Common myeloid progenitor, CD34-positive (primary cell): ENCODE data around the gene SENP8. TPM values are rescaled to one million over a fixed set of nuclear protein-coding genes. Genes with fewer than 3 reads are reported as not detected.
"Not testable (repeated sequence)": the region's sequence is repeated elsewhere in the genome, so short reads cannot be mapped to it uniquely, and the experiment has no call there.

Experiments used
- CTCF ChIA-PET: fragments of 350-600 bp; sonication (Branson Sonifier 250); formaldehyde crosslinking; loops from one replicate; lab custom pipeline; 2021; ENCODE audit warnings: antibody characterized with exemption; lab: Charles Lee
- POLR2A ChIA-PET: fragments of 350-600 bp; sonication (Branson Sonifier 250); formaldehyde crosslinking; loops from one replicate; lab custom pipeline; 2021; ENCODE audit warnings: antibody characterized with exemption; lab: Charles Lee
- DNase-seq, 3 donors: peaks; one replicate each; pipeline versions ENCODE4 v3.0.0 to v3.0.0-alpha.2; 2013
- H3K27ac ChIP-seq, 2 experiments: 1 replicate in 1 of 2; 2 replicates in 1 of 2; pipeline ENCODE4 v1.7.0; 2013; ENCODE audit warnings: inconsistent platforms in 2 of 2, low read length in 2 of 2, mild to moderate bottlenecking in 2 of 2, low read depth in 1 of 2, moderate library complexity in 1 of 2; ENCODE audit not compliant: severe bottlenecking in 2 of 2, insufficient read depth in 1 of 2, poor library complexity in 1 of 2
- H3K27me3 ChIP-seq, 5 experiments: replicated peaks in 2 of 5; 1 replicate in 3 of 5; 2 replicates in 2 of 5; pipeline versions ENCODE4 v1.6.1 to v1.7.0; 2013; ENCODE audit warnings: low read length in 4 of 5, mild to moderate bottlenecking in 2 of 5, moderate library complexity in 2 of 5, inconsistent platforms in 1 of 5; ENCODE audit not compliant: insufficient read depth in 5 of 5, control insufficient read depth in 4 of 5
- H3K36me3 ChIP-seq, 4 experiments: 1 replicate in 2 of 4; 2 replicates in 2 of 4; pipeline versions ENCODE4 v1.6.1 to v1.7.0; 2013; ENCODE audit warnings: low read length in 3 of 4, control low read depth in 1 of 4, mild to moderate bottlenecking in 1 of 4; ENCODE audit not compliant: control insufficient read depth in 4 of 4, insufficient read depth in 4 of 4
- H3K4me1 ChIP-seq, 4 experiments: 1 replicate in 3 of 4; 2 replicates in 1 of 4; pipeline versions ENCODE4 v1.6.1 to v1.7.1; 2013; ENCODE audit warnings: low read length in 3 of 4, mild to moderate bottlenecking in 3 of 4, control low read depth in 1 of 4, inconsistent platforms in 1 of 4, moderate library complexity in 1 of 4; ENCODE audit not compliant: control insufficient read depth in 4 of 4, insufficient read depth in 4 of 4; ENCODE audit errors: control extremely low read depth in 1 of 4
- H3K4me3 ChIP-seq, 7 experiments: 1 replicate in 4 of 7; 2 replicates in 3 of 7; pipeline versions ENCODE4 v1.5.1 to v1.7.0; 2013; ENCODE audit warnings: mild to moderate bottlenecking in 7 of 7, low read length in 6 of 7, moderate library complexity in 6 of 7, inconsistent platforms in 2 of 7, low read depth in 2 of 7, control low read depth in 1 of 7; ENCODE audit not compliant: insufficient read depth in 4 of 7, control insufficient read depth in 1 of 7; ENCODE audit errors: extremely low read depth in 1 of 7
- H3K9me3 ChIP-seq, 5 experiments: 1 replicate in 4 of 5; 2 replicates in 1 of 5; pipeline versions ENCODE4 v1.6.1 to v1.7.1; 2013; ENCODE audit warnings: low read length in 4 of 5, mild to moderate bottlenecking in 2 of 5, inconsistent platforms in 1 of 5, low read depth in 1 of 5, moderate library complexity in 1 of 5; ENCODE audit not compliant: control insufficient read depth in 4 of 5, insufficient read depth in 2 of 5; ENCODE audit errors: control extremely low read depth in 1 of 5
- WGBS: methylation state at CpG from one replicate; pipeline ENCODE4 v1.1.5; 2013; ENCODE audit not compliant: insufficient coverage; 5-methylcytosine and 5-hydroxymethylcytosine counted together
- polyA plus RNA-seq: library from polyadenylated mRNA; unstranded; fragments of 120-200 nt; gene quantifications from one replicate; pipeline ENCODE4 v1.2.1, GENCODE V29; 2013

The SENP8 gene
- polyA plus RNA-seq = 1.4 TPM

- DNase-seq = peak; percentile 98 to 99 (median 99)
- WGBS = 0% methylated on average over 48 of the region's 69 CpGs
- Histone ChIP-seq H3K4me1 (peaks cover 5 to 19% (median 12%) of the 10 kb centered on the region in 4 experiments), H3K36me3 (no peaks in the 10 kb centered on the region), H3K9me3 (no peaks in the 10 kb centered on the region), H3K27ac (peak within 1 kb of the TSS; percentile 91 to 97), H3K27me3 (no peaks in the 10 kb centered on the region), H3K4me3 (peak within 1 kb of the TSS; percentile 88 to 96 (median 92))
- ChIA-PET CTCF (interaction anchor here (0.6 to 0.9 kb wide), 2 partner anchors 34 to 204 kb away, joined by 3 read pairs; no protein-coding TSS in a partner anchor), POLR2A (no interaction called here)
Observed at GRCh38 chr15:72118017-72118978, at the start of gene SENP8, which contains the start of gene MYO9A. Gene SENP8, plus strand, starts transcription at chr15:72118403. Its CDS starts 21,221 bp downstream, at chr15:72139624. Gene MYO9A, minus strand, starts transcription at chr15:72118150. Its CDS starts 71,587 bp downstream, at chr15:72046563.

- Histone ChIP-seq H3K36me3 (no peaks in the 10 kb centered on the region), H3K4me1 (no peaks in the 10 kb centered on the region), H3K9me3 (no peaks in the 10 kb centered on the region), H3K27me3 (no peaks in the 10 kb centered on the region), H3K27ac (no peak overlapping the region), H3K4me3 (no peak overlapping the region)
- no peak for DNase-seq
- POLR2A ChIA-PET = no interaction called here
- CTCF ChIA-PET = no interaction called here
Observed at GRCh38 chr15:72068856-72069255, 49.3 kb upstream of the SENP8 start.

GRCh38 chr15:72070817-72071447 lies 47.3 kb upstream of the SENP8 start:
- WGBS = no CpG with 5 or more reads among the region's 1 CpG
- Histone ChIP-seq H3K27me3 (no peaks in the 10 kb centered on the region), H3K36me3 (no peaks in the 10 kb centered on the region), H3K9me3 (no peaks in the 10 kb centered on the region), H3K27ac (no peak overlapping the region), H3K4me1 (no peaks in the 10 kb centered on the region), H3K4me3 (no peak overlapping the region)
- ChIA-PET CTCF (interaction anchor here (0.6 kb wide), 1 partner anchor 57 kb away, joined by 3 read pairs; no protein-coding TSS in a partner anchor), POLR2A (no interaction called here)
- DNase-seq = no peak

DNA sequence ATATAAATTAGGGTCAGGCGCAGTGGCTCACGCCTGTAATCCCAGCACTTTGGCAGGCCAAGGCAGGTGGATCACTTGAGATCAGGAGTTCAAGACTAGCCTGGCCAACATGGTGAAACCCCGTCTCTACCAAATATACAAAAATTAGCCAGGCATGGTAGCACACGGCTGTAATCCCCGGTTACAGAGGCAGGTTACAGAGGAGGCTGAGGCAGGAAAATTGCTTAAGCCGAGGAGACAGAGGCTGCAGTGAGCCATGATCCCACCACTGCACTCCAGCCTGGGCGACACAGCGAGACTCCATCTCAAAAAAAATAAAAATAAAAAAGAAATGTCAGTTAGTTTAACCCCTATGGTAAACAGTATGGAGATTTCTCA lies 46.8 kb upstream of the SENP8 start:
- H3K4me3 ChIP-seq, H3K36me3 ChIP-seq, CTCF ChIA-PET, POLR2A ChIA-PET, H3K27me3 ChIP-seq, DNase-seq, H3K9me3 ChIP-seq, H3K27ac ChIP-seq, H3K4me1 ChIP-seq: not testable (repeated sequence)
- 100% methylated on average over 3 of the region's 8 CpGs for WGBS

GRCh38 chr15:72074335-72075060 lies 43.7 kb upstream of the SENP8 start:
- 100% methylated on average over 2 of the region's 5 CpGs for WGBS
- ChIA-PET POLR2A (no interaction called here), CTCF (interaction anchor here (1.1 kb wide), 1 partner anchor 15 kb away, joined by 3 read pairs; no protein-coding TSS in a partner anchor)
- H3K9me3 ChIP-seq = no peaks in the 10 kb centered on the region
- no peaks in the 10 kb centered on the region for H3K27me3 ChIP-seq
- H3K4me3 ChIP-seq = no peak overlapping the region
- no peaks in the 10 kb centered on the region for H3K36me3 ChIP-seq
- no peak for DNase-seq
- peaks cover 0 to 2% (median 0%) of the 10 kb centered on the region in 4 experiments for H3K4me1 ChIP-seq
- H3K27ac ChIP-seq = no peak overlapping the region

DNA sequence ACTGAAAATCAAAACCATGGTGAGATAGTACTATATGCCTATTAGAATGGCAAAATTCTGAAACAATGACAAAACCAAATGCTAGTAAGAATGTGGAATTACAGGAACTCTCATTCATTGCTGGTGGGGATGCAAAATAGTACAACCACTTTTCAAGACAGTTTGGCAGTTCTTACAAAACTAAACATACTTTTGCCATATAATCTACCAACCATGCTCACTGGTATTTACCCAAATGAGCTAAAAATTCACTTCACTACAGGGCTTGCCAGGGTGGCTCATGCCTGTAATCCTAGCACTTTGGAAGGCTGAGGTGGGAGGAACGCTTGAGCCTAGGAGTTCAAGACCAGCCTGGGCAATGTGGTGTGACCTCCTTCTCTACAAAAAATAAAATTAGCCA lies 40.3 kb upstream of the SENP8 start:
- H3K4me1 ChIP-seq = peaks cover 0 to 2% (median 0%) of the 10 kb centered on the region in 4 experiments
- POLR2A ChIA-PET = no interaction called here
- CTCF ChIA-PET = no interaction called here
- no peak overlapping the region for H3K4me3 ChIP-seq
- 100% methylated on average over 1 of the region's 1 CpG for WGBS
- no peak overlapping the region for H3K27ac ChIP-seq
- no peaks in the 10 kb centered on the region for H3K27me3 ChIP-seq
- no peak for DNase-seq
- no peaks in the 10 kb centered on the region for H3K9me3 ChIP-seq
- no peaks in the 10 kb centered on the region for H3K36me3 ChIP-seq
